Measurements from ENCODE around the gene BRIP1. TPM values are rescaled to one million over a fixed set of nuclear protein-coding genes. Genes with fewer than 3 reads are reported as not detected.

BRIP1 gene
- total RNA-seq, 4 donors from 2014 or later, result 0.13 to 0.79 (median 0.38) TPM

DNA sequence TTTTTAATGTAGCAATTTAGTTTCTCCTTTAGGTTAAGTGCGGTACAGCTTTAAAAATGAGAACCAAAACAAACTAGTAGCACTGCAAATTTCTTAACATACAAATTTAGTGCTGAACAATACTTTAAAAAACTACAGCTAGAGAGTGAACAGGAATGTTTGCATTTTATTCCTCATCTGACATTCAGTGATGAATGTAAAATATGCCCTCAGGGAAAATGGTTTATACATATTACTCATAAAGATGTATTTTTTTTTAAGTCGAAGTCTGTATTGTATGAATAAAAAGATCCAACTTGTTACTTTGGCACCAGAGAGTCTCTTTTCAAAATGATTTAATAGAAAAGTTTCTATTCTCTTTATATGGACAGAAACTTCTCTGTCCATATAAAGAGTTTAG lies 96.8 kb downstream of the BRIP1 start:
- DNase-seq (ENCODE audit: low spot score), result no peak
- no peak for ATAC-seq (ENCODE audit: low FRiP score)
- TF ChIP-seq, protein P1, sequence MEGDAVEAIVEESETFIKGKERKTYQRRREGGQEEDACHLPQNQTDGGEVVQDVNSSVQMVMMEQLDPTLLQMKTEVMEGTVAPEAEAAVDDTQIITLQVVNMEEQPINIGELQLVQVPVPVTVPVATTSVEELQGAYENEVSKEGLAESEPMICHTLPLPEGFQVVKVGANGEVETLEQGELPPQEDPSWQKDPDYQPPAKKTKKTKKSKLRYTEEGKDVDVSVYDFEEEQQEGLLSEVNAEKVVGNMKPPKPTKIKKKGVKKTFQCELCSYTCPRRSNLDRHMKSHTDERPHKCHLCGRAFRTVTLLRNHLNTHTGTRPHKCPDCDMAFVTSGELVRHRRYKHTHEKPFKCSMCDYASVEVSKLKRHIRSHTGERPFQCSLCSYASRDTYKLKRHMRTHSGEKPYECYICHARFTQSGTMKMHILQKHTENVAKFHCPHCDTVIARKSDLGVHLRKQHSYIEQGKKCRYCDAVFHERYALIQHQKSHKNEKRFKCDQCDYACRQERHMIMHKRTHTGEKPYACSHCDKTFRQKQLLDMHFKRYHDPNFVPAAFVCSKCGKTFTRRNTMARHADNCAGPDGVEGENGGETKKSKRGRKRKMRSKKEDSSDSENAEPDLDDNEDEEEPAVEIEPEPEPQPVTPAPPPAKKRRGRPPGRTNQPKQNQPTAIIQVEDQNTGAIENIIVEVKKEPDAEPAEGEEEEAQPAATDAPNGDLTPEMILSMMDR (IDR thresholded peaks at IDR 0.05), result no peak

- ATAC-seq (ENCODE audit: low FRiP score) (no peak), DNase-seq (ENCODE audit: low spot score) (no peak)
- TF ChIP-seq, protein P1 (IDR thresholded peaks at IDR 0.05), result no peak
Observed at GRCh38 chr17:61764846-61765245, 98.5 kb downstream of the BRIP1 start.

DNA sequence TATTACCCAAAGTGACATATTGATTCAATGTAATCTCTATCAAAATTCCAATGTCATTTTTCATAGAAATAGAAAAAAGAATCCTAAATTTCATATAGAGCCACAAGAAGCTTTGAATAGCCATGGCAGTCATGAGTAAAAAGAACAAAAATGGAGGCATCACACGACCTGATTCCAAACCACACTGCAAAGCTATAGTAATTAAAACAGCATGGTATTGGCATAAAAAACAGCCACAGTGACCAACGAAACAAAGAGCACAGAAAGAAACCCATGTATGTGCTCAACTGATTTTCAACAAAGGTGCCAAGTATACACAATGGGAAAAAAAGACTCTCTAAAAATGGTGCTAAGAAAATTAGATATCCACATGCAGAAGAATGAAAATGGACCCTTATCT lies 101.5 kb downstream of the BRIP1 start:
- no peak for ATAC-seq (ENCODE audit: low FRiP score)
- TF ChIP-seq, protein P1 (IDR thresholded peaks at IDR 0.05), result no peak
- no peak for DNase-seq (ENCODE audit: low spot score)

GRCh38 chr17:61759362-61759761 lies 104.0 kb downstream of the BRIP1 start:
- ATAC-seq (ENCODE audit: low FRiP score) (no peak), DNase-seq (ENCODE audit: low spot score) (no peak)
- TF ChIP-seq, protein P1 (IDR thresholded peaks at IDR 0.05), result no peak

- TF ChIP-seq, protein P1 (IDR thresholded peaks at IDR 0.05), result no peak
- DNase-seq (ENCODE audit: low spot score) (no peak), ATAC-seq (ENCODE audit: low FRiP score) (no peak)
Observed at GRCh38 chr17:61758430-61758829, 104.9 kb downstream of the BRIP1 start.

GRCh38 chr17:61757168-61757567 lies 106.2 kb downstream of the BRIP1 start:
- DNase-seq (ENCODE audit: low spot score) (no peak), ATAC-seq (ENCODE audit: low FRiP score) (no peak)
- TF ChIP-seq, protein P1 (IDR thresholded peaks at IDR 0.05), result no peak

GRCh38 chr17:61756561-61756960 lies 106.8 kb downstream of the BRIP1 start:
- ATAC-seq (ENCODE audit: low FRiP score), result no peak

More at GRCh38 chr17:61756561-61756960, 106.8 kb downstream of the BRIP1 start:
- TF ChIP-seq, protein P1 (IDR thresholded peaks at IDR 0.05), result no peak
- DNase-seq (ENCODE audit: low spot score), result no peak

All from omental fat pad (tissue), 4 donors.